ENCODE results near the gene SRP68. TPM values are rescaled to one million over a fixed set of nuclear protein-coding genes. Genes with fewer than 3 reads are reported as not detected.
"Not testable (repeated sequence)": the region's sequence is repeated elsewhere in the genome, so short reads cannot be mapped to it uniquely, and the experiment has no call there.

The SRP68 gene
- total RNA-seq, 1 donor from 2014 or later = 48.4 TPM

- no peak for DNase-seq
- Mint-ChIP-seq H3K27ac (ENCODE audit: unreplicated experiment) (no peak overlapping the region), H3K36me3 (ENCODE audit: unreplicated experiment) (no peaks in the 10 kb centered on the region), H3K9me3 (ENCODE audit: unreplicated experiment) (no peaks in the 10 kb centered on the region), H3K27me3 (ENCODE audit: unreplicated experiment) (no peaks in the 10 kb centered on the region), H3K4me3 (ENCODE audit: unreplicated experiment) (no peak overlapping the region), H3K4me1 (ENCODE audit: low read depth, unreplicated experiment) (peaks cover 1% of the 10 kb centered on the region)
- no peak for TF ChIP-seq CTCF (IDR thresholded peaks at IDR 0.05; ENCODE audit: partially characterized antibody, unreplicated experiment)
Measured at GRCh38 chr17:76065775-76066174, 6.5 kb downstream of the SRP68 start.

GRCh38 chr17:76063875-76064546 lies 8.3 kb downstream of the SRP68 start:
- Mint-ChIP-seq H3K27me3 (ENCODE audit: unreplicated experiment) (no peaks in the 10 kb centered on the region), H3K4me1 (ENCODE audit: low read depth, unreplicated experiment) (no peaks in the 10 kb centered on the region), H3K27ac (ENCODE audit: unreplicated experiment) (no peak overlapping the region), H3K4me3 (ENCODE audit: unreplicated experiment) (no peak overlapping the region), H3K9me3 (ENCODE audit: unreplicated experiment) (no peaks in the 10 kb centered on the region), H3K36me3 (ENCODE audit: unreplicated experiment) (no peaks in the 10 kb centered on the region)
- no peak for DNase-seq
- TF ChIP-seq CTCF (IDR thresholded peaks at IDR 0.05; ENCODE audit: partially characterized antibody, unreplicated experiment) = no peak

- DNase-seq; H3K27me3 Mint-ChIP-seq (ENCODE audit: unreplicated experiment); H3K9me3 Mint-ChIP-seq (ENCODE audit: unreplicated experiment); H3K27ac Mint-ChIP-seq (ENCODE audit: unreplicated experiment); H3K4me3 Mint-ChIP-seq (ENCODE audit: unreplicated experiment); H3K36me3 Mint-ChIP-seq (ENCODE audit: unreplicated experiment); H3K4me1 Mint-ChIP-seq (ENCODE audit: low read depth, unreplicated experiment): not testable (repeated sequence)
Measured at GRCh38 chr17:76058264-76058663, 14.1 kb downstream of the SRP68 start.

- DNase-seq = no peak
- no peak for TF ChIP-seq CTCF (IDR thresholded peaks at IDR 0.05; ENCODE audit: partially characterized antibody, unreplicated experiment)
- Mint-ChIP-seq H3K4me1 (ENCODE audit: low read depth, unreplicated experiment) (no peaks in the 10 kb centered on the region), H3K4me3 (ENCODE audit: unreplicated experiment) (no peak overlapping the region), H3K27me3 (ENCODE audit: unreplicated experiment) (no peaks in the 10 kb centered on the region), H3K9me3 (ENCODE audit: unreplicated experiment) (no peaks in the 10 kb centered on the region), H3K36me3 (ENCODE audit: unreplicated experiment) (no peaks in the 10 kb centered on the region), H3K27ac (ENCODE audit: unreplicated experiment) (no peak overlapping the region)
Measured at GRCh38 chr17:76056882-76057281, 15.4 kb downstream of the SRP68 start.

GRCh38 chr17:76054112-76054476 lies 18.2 kb downstream of the SRP68 start:
- Mint-ChIP-seq H3K4me3 (ENCODE audit: unreplicated experiment) (no peak overlapping the region), H3K27me3 (ENCODE audit: unreplicated experiment) (no peaks in the 10 kb centered on the region), H3K27ac (ENCODE audit: unreplicated experiment) (no peak overlapping the region), H3K36me3 (ENCODE audit: unreplicated experiment) (no peaks in the 10 kb centered on the region), H3K4me1 (ENCODE audit: low read depth, unreplicated experiment) (peaks cover 2% of the 10 kb centered on the region), H3K9me3 (ENCODE audit: unreplicated experiment) (no peaks in the 10 kb centered on the region)
- no peak for TF ChIP-seq CTCF (IDR thresholded peaks at IDR 0.05; ENCODE audit: partially characterized antibody, unreplicated experiment)
- DNase-seq = no peak
